Endothelial cell of umbilical vein (primary cell): Measurements from ENCODE around the gene OLA1. TPM values are rescaled to one million over a fixed set of nuclear protein-coding genes. Genes with fewer than 3 reads are reported as not detected.

Experiments
- BruUV-seq: library from RNA; stranded (reverse); fragments of 400-500 nt; replicated peaks from 2 replicates; lab custom pipeline; 2021; lab: Mats Ljungman, UMichigan
- CTCF ChIA-PET: fragments of 300-600, 350-600 bp; sonication (Branson Sonifier 250); formaldehyde crosslinking; loops from one replicate; lab custom pipeline; 2021; ENCODE audit warnings: antibody characterized with exemption, inconsistent platforms; lab: Charles Lee
- POLR2A ChIA-PET: fragments of 300-600, 350-600 bp; sonication (Branson Sonifier 250); formaldehyde crosslinking; loops from one replicate; lab custom pipeline; 2021; ENCODE audit warnings: antibody characterized with exemption, inconsistent platforms; lab: Charles Lee
- DNase-seq: peaks from one replicate; pipeline ENCODE4 v3.0.0-alpha.2; 2011; ENCODE audit warnings: low read depth, low spot score
- FAIRE-seq: peaks from 2 replicates; lab custom pipeline; 2011; peaks lifted over from hg19 to GRCh38; lab: Jason Lieb, UNC
- H2AFZ ChIP-seq: 2 replicates; pipeline ENCODE4 v1.6.0; 2012; ENCODE audit warnings: low read depth, low read length, control low read depth, inconsistent platforms
- H3K27ac ChIP-seq: 2 replicates; pipeline ENCODE4 v1.5.1; 2011; ENCODE audit warnings: low read depth, mild to moderate bottlenecking, control low read depth, low read length, moderate library complexity; ENCODE audit not compliant: insufficient read depth
- H3K27me3 ChIP-seq, 2 experiments: 2 replicates each; pipeline versions ENCODE4 v1.6.0 to v1.6.1; 2011; ENCODE audit warnings: low read length in 2 of 2, mixed read lengths in 1 of 2; ENCODE audit not compliant: control insufficient read depth in 2 of 2, insufficient read depth in 2 of 2
- H3K36me3 ChIP-seq, 2 experiments: 2 replicates in 1 of 2; 3 replicates in 1 of 2; pipeline ENCODE4 v1.5.1; 2011; ENCODE audit warnings: low read length in 2 of 2, mild to moderate bottlenecking in 1 of 2, moderate library complexity in 1 of 2; ENCODE audit not compliant: control insufficient read depth in 2 of 2, insufficient read depth in 2 of 2; ENCODE audit errors: extremely low read depth in 1 of 2
- H3K4me1 ChIP-seq: 3 replicates; pipeline ENCODE4 v1.5.1; 2011; ENCODE audit warnings: mild to moderate bottlenecking, low read length; ENCODE audit not compliant: control insufficient read depth, insufficient read depth; ENCODE audit errors: extremely low read depth
- H3K4me2 ChIP-seq: 2 replicates; pipeline ENCODE4 v1.6.1; 2011; ENCODE audit warnings: low read length, control low read depth, mixed read lengths; ENCODE audit not compliant: insufficient read depth
- H3K4me3 ChIP-seq, 3 experiments: fragments of 200-600 bp in 1 of 3; sonication (generic), shearing (Covaris generic) in 1 of 3; replicated peaks in 1 of 3; 2 replicates each; pipeline ENCODE4 v1.5.1; 2011 to 2016; ENCODE audit warnings: control low read depth in 3 of 3, low read length in 3 of 3, mild to moderate bottlenecking in 2 of 3, inconsistent platforms in 1 of 3, low read depth in 1 of 3, moderate library complexity in 1 of 3; ENCODE audit not compliant: insufficient read depth in 1 of 3
- H3K79me2 ChIP-seq: 2 replicates; pipeline ENCODE4 v1.6.0; 2012; ENCODE audit warnings: low read length, inconsistent platforms; ENCODE audit not compliant: control insufficient read depth, insufficient read depth
- H3K9ac ChIP-seq: replicated peaks from 2 replicates; pipeline ENCODE3; 2011; ENCODE audit warnings: low read length, control low read depth; ENCODE audit not compliant: insufficient read depth; ENCODE audit errors: extremely low read depth
- H3K9me1 ChIP-seq: replicated peaks from 3 replicates; pipeline ENCODE4 v1.6.0; 2011; ENCODE audit warnings: mild to moderate bottlenecking, low read length; ENCODE audit not compliant: control insufficient read depth, insufficient read depth; ENCODE audit errors: extremely low read depth
- H3K9me3 ChIP-seq: replicated peaks from 2 replicates; pipeline ENCODE4 v1.5.1; 2012; ENCODE audit warnings: low read length, inconsistent platforms; ENCODE audit not compliant: control insufficient read depth, insufficient read depth
- H4K20me1 ChIP-seq: replicated peaks from 2 replicates; pipeline ENCODE3; 2011; ENCODE audit warnings: mild to moderate bottlenecking, low read length; ENCODE audit not compliant: control insufficient read depth, insufficient read depth; ENCODE audit errors: extremely low read depth
- CTCF ChIP-seq, 2 donors: IDR thresholded peaks; 1 replicate in 1 of 2; 2 replicates in 1 of 2; pipeline ENCODE4 v1.5.1; 2011; ENCODE audit warnings: low read length in 2 of 2, mild to moderate bottlenecking in 2 of 2, moderate library complexity in 2 of 2, control low read depth in 1 of 2, inconsistent platforms in 1 of 2, low read depth in 1 of 2; ENCODE audit not compliant: insufficient read depth in 1 of 2; ENCODE audit errors: extremely low read depth in 1 of 2
- EZH2 ChIP-seq: IDR thresholded peaks from 2 replicates; pipeline ENCODE4 v1.6.1; 2012; ENCODE audit warnings: borderline replicate concordance, low read depth, mild to moderate bottlenecking, moderate library complexity, low read length, inconsistent platforms; ENCODE audit not compliant: severe bottlenecking
- FOS ChIP-seq: IDR thresholded peaks from 2 replicates; pipeline ENCODE4 v1.6.1; 2011; ENCODE audit warnings: mild to moderate bottlenecking, low read length, moderate library complexity, borderline replicate concordance; ENCODE audit not compliant: insufficient read depth
- GATA2 ChIP-seq: IDR thresholded peaks from 2 replicates; pipeline ENCODE4 v1.7.0; 2011; ENCODE audit warnings: low read depth, mild to moderate bottlenecking, moderate library complexity, mixed read lengths, low read length; ENCODE audit not compliant: insufficient read length, insufficient read depth
- JUN ChIP-seq: IDR thresholded peaks from 2 replicates; pipeline ENCODE4 v1.6.1; 2011; ENCODE audit warnings: borderline replicate concordance, low read depth; ENCODE audit not compliant: insufficient read length, insufficient read depth
- MAX ChIP-seq: IDR thresholded peaks from 2 replicates; pipeline ENCODE4 v1.6.1; 2011; ENCODE audit not compliant: insufficient read depth, insufficient read length
- MYC ChIP-seq: IDR thresholded peaks from one replicate; pipeline ENCODE4 v1.6.1; 2011; ENCODE audit warnings: mild to moderate bottlenecking, low read depth, low read length
- POLR2A ChIP-seq: IDR thresholded peaks from 2 replicates; pipeline ENCODE4 v1.6.1; 2012; ENCODE audit warnings: low read depth, mild to moderate bottlenecking, control low read depth, low read length
- POLR2AphosphoS5 ChIP-seq: IDR thresholded peaks from 2 replicates; pipeline ENCODE4 v1.6.1; 2012; ENCODE audit warnings: low read depth, mild to moderate bottlenecking, control low read depth, low read length, moderate library complexity; ENCODE audit not compliant: insufficient read depth
- dilution Hi-C: fragments of 300-500 bp; cut with MboI; formaldehyde crosslinking; loops from one replicate; pipeline ENCODE4 v1.15.0; 2019; ENCODE audit warnings: low sequenced_read_pairs; ENCODE audit not compliant: extremely low pct_ligation_motif_present
- intact Hi-C: fragments of 100-400 bp; cut with micrococcal nuclease; formaldehyde crosslinking; loops from one replicate; pipeline ENCODE4 v1.10.0; 2022
- polyA plus RNA-seq, 4 experiments: library from polyadenylated mRNA; depleted of rRNA in 3 of 4; stranded (reverse) in 3 of 4; unstranded in 1 of 4; fragments of >200 nt; gene quantifications; 2 replicates each; pipeline versions ENCODE4 v1.2.1 to v1.2.3, GENCODE V29; 2011 to 2012; ENCODE audit warnings: missing spikeins in 1 of 4
- total RNA-seq: library from RNA; stranded (reverse); gene quantifications from 2 replicates; pipeline ENCODE4 v1.2.3, GENCODE V29; 2021

Gene OLA1
- total and polyA plus RNA-seq, 2 donors (not counting 3 experiments of a cell fraction or from before 2014, with no cell fraction given): 30.6 to 93.9 TPM

- dilution Hi-C loops: no loop called here
- H3K9me3 ChIP-seq: no peaks in the 10 kb centered on the region
- CTCF ChIA-PET: no interaction called here
- no peak overlapping the region for H3K4me2 ChIP-seq
- no peak for FAIRE-seq
- no peak for DNase-seq
- H3K36me3 ChIP-seq: no peaks in the 10 kb centered on the region
- no peaks in the 10 kb centered on the region for H3K9me1 ChIP-seq
- H2AFZ ChIP-seq: no peak overlapping the region
- intact Hi-C loops: no loop called here
- H3K4me1 ChIP-seq: no peaks in the 10 kb centered on the region
- no peaks in the 10 kb centered on the region for H4K20me1 ChIP-seq
- H3K79me2 ChIP-seq: no peaks in the 10 kb centered on the region
- BruUV-seq: no TSS peak
- POLR2A ChIA-PET: no interaction called here
- TF ChIP-seq GATA2 (no peak), EZH2 (no peak), MAX (no peak), MYC (no peak), POLR2AphosphoS5 (no peak), CTCF (IDR thresholded peaks at IDR 0.05; ENCODE audit: extremely low read depth in 1 of 2, insufficient read depth in 1 of 2, low read depth in 1 of 2, low read length in 2 of 2) (no peak), JUN (no peak), POLR2A (no peak), FOS (no peak)
- no peak overlapping the region for H3K4me3 ChIP-seq
- H3K27me3 ChIP-seq: no peaks in the 10 kb centered on the region
- no peak overlapping the region for H3K9ac ChIP-seq
- H3K27ac ChIP-seq: no peak overlapping the region
These were observed 164.4 kb downstream of the OLA1 start for GRCh38 chr2:174083843-174084458.
